ENCODE measurements around the gene PERP.

Gene PERP

DNA sequence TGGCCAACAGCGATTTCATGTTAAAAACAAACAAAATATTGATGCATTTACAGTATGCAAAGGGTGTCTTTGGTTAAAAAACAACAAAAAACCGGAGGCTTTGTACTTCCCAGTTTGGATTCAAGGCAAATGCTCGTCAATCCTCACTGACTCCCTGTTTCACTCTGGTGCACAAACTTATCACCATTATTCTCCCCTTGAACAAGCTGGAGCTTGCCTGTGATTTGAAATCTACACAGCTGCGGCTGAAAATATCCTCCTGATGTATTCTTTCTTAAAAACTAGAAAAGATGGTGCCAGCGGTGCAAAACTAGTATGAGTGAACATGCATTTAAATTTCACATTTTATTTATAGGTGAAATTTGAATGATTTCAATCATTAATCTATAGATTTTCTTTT, 3.3 kb downstream of the PERP start:
- Histone ChIP-seq H3K9me3 (ENCODE audit: control insufficient read depth, low read depth, low read length) (no peaks in the 10 kb centered on the region), H3K27me3 (ENCODE audit: control insufficient read depth, insufficient read depth, low read length) (peaks cover 14% of the 10 kb centered on the region), H3K27ac (ENCODE audit: low read length) (no peak overlapping the region), H3K9ac (ENCODE audit: low read length) (no peak overlapping the region), H3K4me3 (ENCODE audit: low read length) (no peak overlapping the region), H3K4me1 (ENCODE audit: control insufficient read depth, low read depth, low read length) (peaks cover 21% of the 10 kb centered on the region), H3K36me3 (ENCODE audit: control insufficient read depth, low read depth, low read length) (peaks cover 2% of the 10 kb centered on the region)

DNA sequence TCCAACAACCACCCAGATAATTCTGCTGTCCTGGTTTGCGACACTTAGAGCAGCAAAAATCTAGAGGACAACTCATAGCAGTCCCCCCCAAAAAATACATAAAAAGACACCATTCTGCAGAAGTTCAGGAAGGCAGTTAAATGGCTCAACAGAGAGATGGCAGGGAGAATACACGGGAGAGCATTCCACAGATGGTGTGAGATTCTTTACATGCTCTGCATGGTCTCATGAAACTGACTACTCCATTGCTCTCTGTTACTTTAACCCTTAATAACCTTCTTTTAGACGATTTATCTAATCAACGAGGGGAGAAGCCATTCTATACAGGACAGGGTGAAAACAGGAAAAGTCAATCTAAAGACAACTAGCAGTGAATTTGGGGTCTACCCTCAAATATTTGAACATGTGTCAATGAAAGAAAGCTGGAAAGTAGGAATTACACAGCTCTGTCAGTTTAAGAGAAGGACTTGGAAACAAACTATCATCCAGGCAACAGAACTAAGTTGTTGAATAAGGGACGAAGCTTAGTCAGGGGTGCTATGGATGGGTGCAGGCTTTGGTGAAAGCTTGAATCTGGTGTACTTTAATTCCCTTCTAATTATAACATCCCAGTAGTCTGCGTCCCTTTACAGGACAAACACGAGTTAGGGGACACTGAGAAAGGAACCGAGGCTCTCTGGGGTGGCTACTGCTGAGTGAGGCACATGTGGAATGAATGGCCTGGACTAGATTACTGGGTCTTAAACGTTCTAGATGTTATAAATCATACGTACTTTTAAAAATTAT, 5.1 kb downstream of the PERP start:
- no peak overlapping the region for H3K9ac ChIP-seq (ENCODE audit: low read length)
- no peaks in the 10 kb centered on the region for H3K9me3 ChIP-seq (ENCODE audit: control insufficient read depth, low read depth, low read length)
- no peak overlapping the region for H3K27ac ChIP-seq (ENCODE audit: low read length)
- no peak overlapping the region for H3K4me3 ChIP-seq (ENCODE audit: low read length)
- no peaks in the 10 kb centered on the region for H3K27me3 ChIP-seq (ENCODE audit: control insufficient read depth, insufficient read depth, low read length)
- H3K36me3 ChIP-seq (ENCODE audit: control insufficient read depth, low read depth, low read length): peaks cover 2% of the 10 kb centered on the region
- H3K4me1 ChIP-seq (ENCODE audit: control insufficient read depth, low read depth, low read length): peaks cover 21% of the 10 kb centered on the region

DNA sequence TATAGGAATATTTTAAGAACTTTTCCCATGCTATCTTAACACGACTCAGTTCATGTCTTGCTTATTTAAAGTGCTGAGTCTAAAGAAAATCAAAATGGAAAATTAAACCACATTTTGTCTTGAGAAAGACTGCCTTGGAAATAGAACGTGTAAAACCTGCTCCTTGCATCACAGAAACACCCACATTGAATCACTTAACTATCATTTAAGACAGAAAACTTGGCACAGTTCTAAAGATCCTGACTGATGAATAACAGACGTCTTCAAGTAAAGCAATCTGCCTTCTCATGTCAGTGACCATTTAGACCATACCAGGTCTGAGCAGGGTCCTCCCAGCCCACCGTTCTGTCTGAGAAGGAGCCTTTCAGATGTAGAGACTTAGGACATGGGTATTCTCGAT, 7.4 kb downstream of the PERP start:
- Histone ChIP-seq H3K27ac (ENCODE audit: low read length) (no peak overlapping the region), H3K9ac (ENCODE audit: low read length) (no peak overlapping the region), H3K4me3 (ENCODE audit: low read length) (no peak overlapping the region), H3K27me3 (ENCODE audit: control insufficient read depth, insufficient read depth, low read length) (no peaks in the 10 kb centered on the region), H3K9me3 (ENCODE audit: control insufficient read depth, low read depth, low read length) (no peaks in the 10 kb centered on the region), H3K36me3 (ENCODE audit: control insufficient read depth, low read depth, low read length) (peaks cover 16% of the 10 kb centered on the region), H3K4me1 (ENCODE audit: control insufficient read depth, low read depth, low read length) (peaks cover 9% of the 10 kb centered on the region)

DNA sequence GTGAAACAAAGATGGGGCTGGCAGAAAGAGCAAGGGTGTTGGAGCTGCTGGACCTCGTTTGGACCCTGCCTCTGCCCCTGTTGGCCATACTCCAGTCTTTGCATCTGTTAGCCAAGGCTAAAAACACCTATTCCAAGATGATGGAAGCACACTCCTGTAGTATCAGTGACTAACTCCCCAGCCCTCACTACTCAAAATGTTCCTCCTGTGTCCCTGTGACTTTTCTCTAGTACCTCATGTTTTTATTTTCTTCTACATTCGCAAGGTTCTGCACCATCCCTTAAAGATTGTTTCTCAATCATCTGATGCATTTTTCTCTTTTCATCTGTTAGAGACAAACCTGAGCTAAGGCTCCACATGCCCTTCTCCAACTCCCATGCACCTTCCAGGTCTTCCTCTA, 8.9 kb downstream of the PERP start:
- H3K27me3 ChIP-seq (ENCODE audit: control insufficient read depth, insufficient read depth, low read length): no peaks in the 10 kb centered on the region
- no peak overlapping the region for H3K27ac ChIP-seq (ENCODE audit: low read length)
- H3K4me1 ChIP-seq (ENCODE audit: control insufficient read depth, low read depth, low read length): no peaks in the 10 kb centered on the region
- peaks cover 23% of the 10 kb centered on the region for H3K36me3 ChIP-seq (ENCODE audit: control insufficient read depth, low read depth, low read length)
- H3K9me3 ChIP-seq (ENCODE audit: control insufficient read depth, low read depth, low read length): no peaks in the 10 kb centered on the region
- no peak overlapping the region for H3K9ac ChIP-seq (ENCODE audit: low read length)
- H3K4me3 ChIP-seq (ENCODE audit: low read length): no peak overlapping the region

DNA sequence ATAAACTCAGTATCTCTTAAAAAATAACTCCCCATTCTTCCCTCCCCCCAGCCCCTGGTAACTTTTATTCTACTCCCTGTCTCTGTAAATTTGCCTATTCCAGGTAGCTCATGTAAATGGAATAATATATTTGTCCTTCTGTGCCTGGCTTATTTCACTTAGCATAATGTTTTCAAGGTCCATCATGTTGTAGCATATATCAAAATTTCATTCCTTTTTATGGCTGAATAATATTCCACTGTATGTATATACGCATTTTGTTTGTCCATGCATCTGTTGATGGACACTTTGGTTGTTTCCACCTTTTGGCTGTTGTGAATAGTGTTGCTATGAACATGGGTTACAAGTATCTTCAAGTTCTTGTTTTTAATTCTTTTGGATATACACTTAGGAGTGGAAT, 13.0 kb downstream of the PERP start:
- H3K9ac ChIP-seq (ENCODE audit: low read length): no peak overlapping the region

DNA sequence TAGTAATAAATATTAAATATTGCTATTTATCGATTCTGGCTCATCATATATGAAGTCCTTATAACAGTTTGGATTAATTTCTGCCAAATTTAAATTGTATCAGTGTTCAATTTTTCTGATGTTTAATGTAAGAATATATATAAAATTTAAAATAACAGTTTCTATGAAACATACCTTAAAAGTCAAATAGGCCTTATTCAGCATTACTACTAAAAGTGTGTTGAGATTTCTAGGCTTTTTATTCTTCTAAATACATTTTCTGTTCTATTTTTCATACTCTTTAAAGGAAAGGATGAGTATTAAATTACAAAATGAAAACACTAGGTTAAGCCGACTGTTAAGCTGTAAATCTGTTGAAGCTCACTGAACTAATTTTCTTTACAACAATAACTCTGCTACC, 13.6 kb downstream of the PERP start:
- Histone ChIP-seq H3K4me3 (ENCODE audit: low read length) (no peak overlapping the region), H3K27ac (ENCODE audit: low read length) (no peak overlapping the region), H3K36me3 (ENCODE audit: control insufficient read depth, low read depth, low read length) (peaks cover 32% of the 10 kb centered on the region), H3K27me3 (ENCODE audit: control insufficient read depth, insufficient read depth, low read length) (no peaks in the 10 kb centered on the region), H3K9ac (ENCODE audit: low read length) (no peak overlapping the region), H3K4me1 (ENCODE audit: control insufficient read depth, low read depth, low read length) (no peaks in the 10 kb centered on the region), H3K9me3 (ENCODE audit: control insufficient read depth, low read depth, low read length) (no peaks in the 10 kb centered on the region)

More for the DNA sequence above, 13.0 kb downstream of the PERP start:
- Histone ChIP-seq H3K36me3 (ENCODE audit: control insufficient read depth, low read depth, low read length) (peaks cover 32% of the 10 kb centered on the region), H3K4me3 (ENCODE audit: low read length) (no peak overlapping the region), H3K9me3 (ENCODE audit: control insufficient read depth, low read depth, low read length) (no peaks in the 10 kb centered on the region), H3K27me3 (ENCODE audit: control insufficient read depth, insufficient read depth, low read length) (no peaks in the 10 kb centered on the region), H3K4me1 (ENCODE audit: control insufficient read depth, low read depth, low read length) (no peaks in the 10 kb centered on the region), H3K27ac (ENCODE audit: low read length) (no peak overlapping the region)

DNA sequence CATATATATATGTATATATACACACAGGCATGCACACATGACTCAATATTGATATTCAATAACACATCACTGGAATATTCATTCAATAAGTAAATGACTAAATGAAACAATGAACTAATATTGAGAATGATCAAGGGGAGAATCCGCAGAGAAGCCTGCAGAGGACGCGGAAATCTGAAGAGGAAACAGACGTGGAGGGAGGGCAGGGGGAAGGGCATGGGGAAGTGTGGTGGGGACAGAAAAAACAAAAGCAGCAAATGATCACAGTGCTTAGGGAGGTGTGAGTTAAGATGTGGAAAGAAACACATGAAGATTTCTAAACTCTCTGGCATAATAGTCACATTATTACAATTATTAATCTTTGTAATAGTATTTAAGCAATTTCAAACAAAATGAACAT, 14.5 kb downstream of the PERP start:
- H3K27me3 ChIP-seq (ENCODE audit: control insufficient read depth, insufficient read depth, low read length): no peaks in the 10 kb centered on the region
- peaks cover 32% of the 10 kb centered on the region for H3K36me3 ChIP-seq (ENCODE audit: control insufficient read depth, low read depth, low read length)
- no peaks in the 10 kb centered on the region for H3K9me3 ChIP-seq (ENCODE audit: control insufficient read depth, low read depth, low read length)
- no peak overlapping the region for H3K27ac ChIP-seq (ENCODE audit: low read length)
- no peak overlapping the region for H3K9ac ChIP-seq (ENCODE audit: low read length)
- no peak overlapping the region for H3K4me3 ChIP-seq (ENCODE audit: low read length)
- H3K4me1 ChIP-seq (ENCODE audit: control insufficient read depth, low read depth, low read length): peaks cover 9% of the 10 kb centered on the region

DNA sequence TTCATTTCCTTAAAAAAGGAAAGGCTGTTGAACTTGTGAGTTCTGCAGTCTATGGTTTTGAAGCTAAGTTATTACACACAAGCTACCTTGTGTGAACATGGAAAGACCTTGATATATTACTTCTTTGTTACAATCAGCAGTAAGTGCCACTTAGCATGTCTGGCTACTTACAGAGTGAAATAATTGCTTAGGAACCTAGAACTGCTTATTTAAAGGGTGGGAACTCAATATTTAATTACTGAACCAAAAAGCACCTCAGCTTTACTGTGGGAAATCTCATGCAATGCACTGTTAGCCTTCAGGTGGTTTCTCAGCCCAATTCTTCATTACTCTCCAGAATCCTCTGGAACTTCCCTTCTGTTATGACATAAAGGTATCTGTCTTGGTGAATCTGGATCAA, 17.9 kb downstream of the PERP start:
- Histone ChIP-seq H3K4me3 (ENCODE audit: low read length) (no peak overlapping the region), H3K9me3 (ENCODE audit: control insufficient read depth, low read depth, low read length) (no peaks in the 10 kb centered on the region), H3K36me3 (ENCODE audit: control insufficient read depth, low read depth, low read length) (peaks cover 13% of the 10 kb centered on the region), H3K27ac (ENCODE audit: low read length) (no peak overlapping the region), H3K9ac (ENCODE audit: low read length) (no peak overlapping the region), H3K27me3 (ENCODE audit: control insufficient read depth, insufficient read depth, low read length) (no peaks in the 10 kb centered on the region), H3K4me1 (ENCODE audit: control insufficient read depth, low read depth, low read length) (peaks cover 24% of the 10 kb centered on the region)

DNA sequence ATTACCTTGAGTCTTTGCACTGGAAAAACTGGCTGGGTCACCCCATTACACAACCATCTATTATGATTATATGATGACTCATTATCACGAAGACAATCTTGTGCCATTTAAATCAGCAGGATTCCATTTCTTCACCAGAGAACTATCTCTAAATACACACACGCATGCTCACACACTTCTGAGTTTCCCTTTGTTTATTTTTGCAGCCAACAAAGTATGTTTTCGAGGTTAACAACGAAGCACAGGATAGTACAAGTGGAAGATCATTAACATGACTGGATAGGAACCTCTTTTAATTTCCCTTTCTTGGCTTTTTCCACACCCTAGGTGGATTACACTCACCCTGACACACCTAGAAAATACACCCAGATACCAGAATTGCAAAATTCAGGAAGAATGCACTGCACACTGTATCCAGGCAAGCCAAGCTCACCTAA, 18.9 kb downstream of the PERP start:
- Histone ChIP-seq H3K9me3 (ENCODE audit: control insufficient read depth, low read depth, low read length) (no peaks in the 10 kb centered on the region), H3K4me1 (ENCODE audit: control insufficient read depth, low read depth, low read length) (peaks cover 24% of the 10 kb centered on the region), H3K36me3 (ENCODE audit: control insufficient read depth, low read depth, low read length) (peaks cover 11% of the 10 kb centered on the region), H3K9ac (ENCODE audit: low read length) (no peak overlapping the region), H3K27ac (ENCODE audit: low read length) (no peak overlapping the region), H3K27me3 (ENCODE audit: control insufficient read depth, insufficient read depth, low read length) (no peaks in the 10 kb centered on the region), H3K4me3 (ENCODE audit: low read length) (no peak overlapping the region)

DNA sequence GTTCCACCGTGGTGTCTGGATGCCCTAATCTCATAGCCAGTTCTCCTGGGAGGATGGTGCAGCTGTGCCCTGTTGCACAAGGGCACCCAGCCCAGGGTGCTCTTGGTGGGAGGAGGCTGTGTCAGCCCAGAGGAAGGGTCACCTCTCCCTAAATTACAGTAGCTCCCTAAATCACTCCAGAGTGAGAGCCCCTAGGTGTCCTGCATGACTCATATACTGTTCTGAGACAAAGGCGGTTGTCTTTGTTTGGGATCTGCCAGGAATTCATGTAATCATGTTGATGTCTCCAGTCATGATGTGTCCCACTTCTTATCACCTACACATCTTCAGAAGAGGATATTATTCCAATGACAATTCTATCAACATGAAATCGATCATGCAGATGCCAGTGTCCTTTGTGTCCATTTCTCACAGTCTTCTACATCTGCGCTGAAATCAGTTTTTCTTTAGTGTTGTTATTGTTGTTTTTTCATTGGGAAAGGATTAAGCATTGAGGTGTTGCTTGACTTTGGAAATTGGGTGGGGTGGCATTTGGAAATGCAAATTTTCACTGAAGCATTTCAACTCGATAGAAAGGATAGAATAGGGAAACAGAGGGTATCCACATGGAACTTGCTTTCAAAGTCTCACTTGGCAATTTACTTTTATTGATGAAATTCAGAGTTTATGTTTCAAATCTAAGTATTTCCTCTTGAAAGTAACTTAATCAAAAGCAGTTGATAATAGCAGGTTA, 19.5 kb downstream of the PERP start:
- no peaks in the 10 kb centered on the region for H3K27me3 ChIP-seq (ENCODE audit: control insufficient read depth, insufficient read depth, low read length)
- no peak overlapping the region for H3K9ac ChIP-seq (ENCODE audit: low read length)
- H3K4me1 ChIP-seq (ENCODE audit: control insufficient read depth, low read depth, low read length): peaks cover 24% of the 10 kb centered on the region
- H3K9me3 ChIP-seq (ENCODE audit: control insufficient read depth, low read depth, low read length): no peaks in the 10 kb centered on the region
- peaks cover 8% of the 10 kb centered on the region for H3K36me3 ChIP-seq (ENCODE audit: control insufficient read depth, low read depth, low read length)
- H3K27ac ChIP-seq (ENCODE audit: low read length): no peak overlapping the region
- no peak overlapping the region for H3K4me3 ChIP-seq (ENCODE audit: low read length)

DNA sequence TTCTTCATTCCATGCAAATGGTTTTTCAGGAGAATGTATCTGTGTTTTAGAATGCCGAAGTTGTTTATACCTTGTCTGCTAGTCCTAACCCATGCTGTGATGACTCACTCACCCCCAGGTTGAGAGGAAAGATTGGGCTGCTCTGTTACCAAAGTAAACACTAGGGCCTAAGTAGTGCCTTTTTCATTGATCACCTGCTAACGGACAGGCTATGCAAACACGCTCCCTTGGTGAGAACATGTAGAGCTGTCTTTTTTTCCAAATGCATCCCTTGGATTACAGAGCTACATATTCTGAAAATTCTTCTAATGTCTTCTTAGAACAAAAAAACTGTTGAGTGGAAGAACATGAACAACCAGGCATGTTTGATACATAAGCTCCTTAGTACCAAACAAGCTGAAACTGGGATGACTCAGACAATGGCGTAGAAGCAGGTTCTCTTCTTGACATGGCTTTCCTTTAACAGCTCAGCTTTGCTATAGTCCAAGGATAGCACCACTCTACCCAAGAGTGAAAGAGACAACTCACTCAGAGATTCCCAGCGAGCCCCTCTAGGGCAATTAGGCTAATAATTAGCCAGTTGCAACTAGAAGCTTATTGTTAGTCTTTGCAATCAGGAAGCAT, 20.5 kb downstream of the PERP start:
- peak overlapping the region; percentile 15 for H3K27ac ChIP-seq (ENCODE audit: low read length)
- no peak overlapping the region for H3K9ac ChIP-seq (ENCODE audit: low read length)
- peaks cover 3% of the 10 kb centered on the region for H3K36me3 ChIP-seq (ENCODE audit: control insufficient read depth, low read depth, low read length)
- H3K4me3 ChIP-seq (ENCODE audit: low read length): no peak overlapping the region
- H3K4me1 ChIP-seq (ENCODE audit: control insufficient read depth, low read depth, low read length): peaks cover 24% of the 10 kb centered on the region
- no peaks in the 10 kb centered on the region for H3K27me3 ChIP-seq (ENCODE audit: control insufficient read depth, insufficient read depth, low read length)
- H3K9me3 ChIP-seq (ENCODE audit: control insufficient read depth, low read depth, low read length): no peaks in the 10 kb centered on the region
